Stimulated activated CD4-positive, alpha-beta T cell treated with anti-CD3 and anti-CD28 coated beads, Interleukin-4, amount 100 ng/mL, for 4 hours (primary cell): ENCODE measurements around the gene CAST.
"Not testable (repeated sequence)": the region's sequence is repeated elsewhere in the genome, so short reads cannot be mapped to it uniquely, and the experiment has no call there.

Experiments used
- DNase-seq, 2 experiments: peaks; one replicate each; pipeline ENCODE4 v3.0.0-alpha.2; 2020

CAST gene

GRCh38 chr5:96661855-96662724, at the start of gene CAST:
CAST (plus strand) TSS chr5:96662376; CDS start chr5:96662423, 47 bp downstream.
- peak; percentile 73 to 80 for DNase-seq

- peak; percentile 6 to 12 for DNase-seq
Observed at GRCh38 chr5:96614110-96614691, 48.0 kb upstream of the CAST start.

GRCh38 chr5:96615223-96615622, 47.0 kb upstream of the CAST start:
- no peak for DNase-seq

DNA sequence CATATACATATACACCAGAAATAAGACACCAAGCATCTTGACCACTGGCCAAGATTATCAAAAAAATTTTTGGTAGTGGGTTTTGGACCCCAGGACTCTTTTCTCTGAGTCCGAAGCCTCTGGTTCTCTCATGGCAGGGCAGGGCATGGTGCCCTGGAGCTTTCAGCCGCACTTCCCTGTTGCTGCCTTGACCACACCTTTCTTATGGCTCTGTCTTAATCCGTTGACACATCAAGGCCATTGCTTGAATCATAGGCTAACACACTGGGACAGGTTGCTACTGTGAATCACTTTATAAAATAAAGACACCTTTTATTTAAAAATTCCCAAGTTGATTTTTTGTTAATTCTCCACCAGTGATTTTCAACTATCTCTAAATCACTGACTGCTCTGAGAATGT, 45.4 kb upstream of the CAST start:
- DNase-seq, result no peak

DNA sequence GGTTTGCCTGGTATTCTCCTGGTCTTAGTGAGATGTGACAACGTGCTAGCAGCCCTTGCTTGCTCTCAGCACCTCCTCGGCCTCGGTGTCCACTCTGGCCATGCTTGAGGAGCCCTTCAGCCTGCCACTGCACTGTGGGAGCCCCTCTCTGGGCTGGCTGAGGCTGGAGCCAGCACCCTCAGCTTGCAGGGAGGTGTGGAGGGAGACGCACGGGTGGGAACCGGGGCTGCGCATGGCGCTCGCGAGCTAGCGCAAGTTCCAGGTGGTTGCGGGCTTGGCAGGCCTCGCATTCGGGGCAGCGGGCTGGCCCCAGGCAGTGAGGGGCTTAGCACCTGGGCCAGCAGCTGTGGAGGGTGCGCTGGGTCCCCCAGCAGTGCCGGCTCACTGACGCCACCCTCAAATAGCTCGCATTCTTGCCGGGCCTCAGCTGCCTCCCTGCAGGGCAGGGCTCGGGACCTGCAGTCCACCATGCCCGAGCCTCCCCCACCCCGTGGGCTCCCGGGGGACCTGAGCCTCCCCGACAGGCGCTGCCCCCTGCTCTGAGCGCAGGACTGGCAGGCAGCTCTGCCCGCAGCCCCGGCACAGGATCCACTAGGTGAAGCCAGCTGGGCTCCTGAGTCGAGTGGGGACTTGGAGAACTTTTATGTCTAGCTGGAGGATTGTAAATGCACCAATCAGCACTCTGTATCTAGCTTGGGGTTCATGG, 43.7 kb upstream of the CAST start:
- not testable (repeated sequence) for DNase-seq

DNA sequence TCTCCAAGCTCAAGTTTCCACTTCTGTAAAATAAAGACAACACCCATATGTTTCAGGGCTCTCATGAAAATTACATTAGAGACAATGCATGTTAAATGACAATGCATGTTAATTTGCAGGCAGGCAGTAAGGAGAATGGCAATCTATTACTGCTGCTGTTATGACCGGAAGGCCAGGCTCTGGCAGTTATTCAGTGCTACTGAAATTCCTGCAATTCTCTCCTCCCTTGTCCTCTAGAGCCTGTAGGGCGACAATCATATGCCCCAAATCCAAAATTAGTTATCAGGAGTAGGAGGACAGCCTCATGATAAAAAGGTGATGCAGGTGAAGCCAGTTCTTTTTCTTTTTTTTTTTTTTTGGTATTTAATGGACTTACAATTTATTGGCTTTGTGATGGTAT, 42.2 kb upstream of the CAST start:
- DNase-seq, result no peak

DNA sequence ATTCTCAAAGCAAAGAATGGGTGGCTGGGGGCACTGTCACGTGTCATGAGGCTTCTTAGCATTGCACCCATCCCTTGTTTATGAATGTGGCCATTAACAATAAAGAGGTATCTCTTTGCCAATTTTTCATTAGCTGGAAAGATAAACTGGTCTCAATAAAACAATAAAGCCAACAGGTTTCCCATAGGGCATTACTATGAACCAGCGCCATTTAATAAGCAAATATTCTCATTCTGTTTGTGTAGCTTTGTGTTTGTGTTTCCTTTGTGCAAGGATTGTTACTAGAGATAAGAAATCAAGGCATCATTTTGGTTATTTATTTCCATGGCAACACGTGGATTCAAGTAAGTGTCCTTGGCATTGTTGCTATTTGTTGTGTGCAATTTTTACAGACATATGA, 37.6 kb upstream of the CAST start:
- DNase-seq, result no peak

GRCh38 chr5:96625365-96625764, 36.8 kb upstream of the CAST start:
- DNase-seq, result no peak

- DNase-seq, result no peak
Observed at GRCh38 chr5:96626956-96627355, 35.2 kb upstream of the CAST start.

- no peak for DNase-seq
Observed at GRCh38 chr5:96627792-96628398, 34.3 kb upstream of the CAST start.

DNA sequence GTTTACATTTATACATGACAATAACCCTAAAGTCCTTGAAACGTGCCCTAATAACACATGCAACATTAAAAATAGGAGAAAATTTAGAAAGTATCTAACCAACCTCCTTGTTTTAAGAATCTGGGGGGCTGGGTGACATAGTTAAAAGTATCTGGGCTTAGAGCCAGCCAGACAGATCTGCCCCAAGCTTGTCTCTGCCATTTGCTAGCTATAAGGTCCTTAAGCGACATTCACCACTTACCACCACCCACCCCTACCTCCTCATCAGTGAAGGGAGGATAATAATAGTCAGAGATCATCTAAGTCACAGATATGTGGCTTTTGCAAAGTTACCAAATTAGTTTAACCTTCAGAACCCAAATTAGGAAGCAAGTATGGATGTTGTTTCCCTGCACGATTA, 33.8 kb upstream of the CAST start:
- DNase-seq, result no peak

DNA sequence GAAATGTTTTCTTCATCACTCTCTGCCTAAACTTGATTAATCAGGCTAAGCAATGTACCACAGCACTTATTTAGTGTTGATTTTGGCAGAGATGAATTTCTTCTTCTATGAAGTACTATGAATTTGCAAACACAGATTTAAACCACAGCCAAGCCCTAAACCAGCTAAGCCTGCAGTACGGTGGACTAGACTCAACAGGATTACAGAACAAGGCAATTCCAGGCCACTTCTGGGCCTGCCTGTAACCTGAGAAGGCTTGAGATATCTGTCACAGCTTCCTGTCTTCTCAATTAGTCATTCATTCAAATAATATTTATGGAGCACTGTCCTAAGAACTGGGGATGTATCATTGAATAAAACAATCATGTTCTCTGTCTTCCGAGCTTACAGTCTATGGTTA, 32.4 kb upstream of the CAST start:
- no peak for DNase-seq

DNA sequence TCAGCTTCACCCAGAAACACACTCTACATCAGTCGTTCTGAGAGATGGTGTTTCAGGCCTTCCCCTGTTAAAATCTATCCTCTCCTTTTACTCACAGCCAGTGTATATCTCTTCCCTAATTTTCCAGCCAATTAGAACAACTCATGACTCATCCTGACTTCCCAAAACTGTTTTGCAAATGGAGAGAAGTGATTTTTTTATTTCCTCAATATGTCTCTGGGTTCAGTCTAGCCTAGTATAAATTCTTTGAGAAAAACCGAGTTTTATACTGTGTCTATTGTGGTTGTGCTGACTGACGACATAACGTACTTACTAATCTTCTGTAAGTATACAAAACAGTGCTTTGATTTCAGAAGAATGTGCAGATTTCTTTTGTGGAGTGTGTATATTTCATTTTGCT, 28.4 kb upstream of the CAST start:
- DNase-seq, result no peak

DNA sequence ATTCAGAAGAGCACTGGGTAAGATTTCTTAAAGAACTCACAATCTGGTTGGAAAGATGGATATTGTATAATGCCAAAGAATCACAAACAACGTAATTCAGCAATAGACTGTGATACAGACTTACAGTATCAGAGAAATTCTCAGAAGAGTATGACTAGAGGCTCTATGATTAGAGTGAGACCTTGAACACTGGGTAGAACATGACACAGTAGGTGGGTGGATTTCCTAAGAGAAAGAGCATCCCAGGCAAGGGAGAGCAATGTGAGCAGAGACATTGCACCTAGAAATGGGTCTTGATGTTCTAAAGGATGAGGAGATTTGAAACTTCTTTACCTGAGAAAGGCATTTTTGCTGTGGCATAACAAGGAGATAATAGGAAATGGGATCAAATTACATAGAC, 27.3 kb upstream of the CAST start:
- DNase-seq, result no peak

DNA sequence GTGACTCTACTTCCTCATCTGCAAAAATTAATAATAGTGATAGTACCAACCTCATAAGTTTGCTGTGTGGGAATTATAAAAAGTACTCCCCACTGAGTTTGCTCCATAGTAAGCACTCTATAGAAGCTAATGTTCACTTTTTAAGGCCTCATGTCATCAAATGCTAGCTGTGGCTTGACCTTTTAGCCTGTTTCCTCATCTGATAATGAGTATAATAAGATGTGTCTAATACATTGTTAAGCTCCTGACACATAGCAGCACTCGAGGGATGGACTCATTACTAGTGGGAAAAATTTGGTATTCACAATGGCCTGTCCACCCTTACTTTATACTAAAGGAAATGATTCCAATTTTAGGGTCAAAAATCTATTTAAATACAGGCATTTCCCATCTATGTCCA, 26.1 kb upstream of the CAST start:
- DNase-seq, result no peak

DNA sequence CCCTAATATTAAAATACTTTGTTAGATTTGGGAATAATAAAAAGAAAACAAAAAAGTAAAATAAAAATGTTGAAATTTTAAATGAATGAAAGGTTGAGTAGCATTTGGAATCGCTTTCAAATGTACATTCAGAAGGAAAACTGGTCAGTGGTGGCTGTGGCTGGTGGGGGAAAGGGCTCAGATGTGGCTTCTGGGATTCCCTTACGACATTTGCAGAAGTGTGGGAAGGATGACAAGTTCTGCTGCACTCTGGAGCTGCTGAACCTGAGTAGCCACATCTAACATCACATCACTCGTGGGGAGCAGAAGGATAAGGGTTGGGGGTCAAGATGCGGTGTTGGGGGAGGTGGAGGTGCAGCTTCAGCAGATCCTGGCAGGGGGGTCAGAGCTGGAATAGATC, 25.6 kb upstream of the CAST start:
- DNase-seq, result no peak

GRCh38 chr5:96637196-96637595, 25.0 kb upstream of the CAST start:
- DNase-seq, result no peak

DNA sequence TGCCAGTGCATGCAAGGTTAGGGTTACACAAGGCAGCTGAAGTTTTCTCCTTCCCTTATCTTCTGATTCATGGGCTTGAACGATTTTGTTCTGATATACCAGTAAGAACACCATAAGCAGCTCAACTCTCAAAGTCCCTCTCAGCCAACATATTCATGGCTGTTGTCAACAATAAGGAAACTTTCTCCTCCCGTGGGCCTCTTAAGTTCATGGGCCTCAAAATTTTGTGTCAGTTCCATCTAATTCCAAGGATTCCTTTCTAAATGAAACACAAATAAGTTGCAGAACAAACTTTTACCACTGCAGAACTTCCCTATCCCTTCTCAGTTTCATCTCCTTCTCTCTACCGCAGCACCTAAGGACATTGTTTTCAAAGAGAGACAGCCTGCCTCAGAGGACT, 23.6 kb upstream of the CAST start:
- no peak for DNase-seq

- no peak for DNase-seq
Observed at GRCh38 chr5:96640696-96641095, 21.5 kb upstream of the CAST start.

- DNase-seq, result no peak
Observed at GRCh38 chr5:96641368-96642280, 20.6 kb upstream of the CAST start.

DNA sequence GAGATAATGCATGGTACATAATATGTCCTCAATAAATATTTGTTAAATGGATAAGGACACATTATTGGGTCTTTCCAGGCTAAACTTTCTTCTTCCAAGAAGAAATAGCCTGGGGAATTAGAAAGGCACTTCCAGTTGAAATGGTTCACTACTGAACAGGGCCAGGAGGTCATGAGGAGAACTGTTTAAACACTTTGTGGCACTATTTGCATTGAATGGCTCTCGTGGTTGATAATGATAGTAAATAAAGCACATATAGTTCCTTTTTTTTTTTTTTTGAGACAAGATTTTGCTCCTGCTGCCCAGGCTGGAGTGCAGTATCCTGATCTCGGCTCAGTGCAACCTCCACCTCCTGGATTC, 19.9 kb upstream of the CAST start:
- no peak for DNase-seq

DNA sequence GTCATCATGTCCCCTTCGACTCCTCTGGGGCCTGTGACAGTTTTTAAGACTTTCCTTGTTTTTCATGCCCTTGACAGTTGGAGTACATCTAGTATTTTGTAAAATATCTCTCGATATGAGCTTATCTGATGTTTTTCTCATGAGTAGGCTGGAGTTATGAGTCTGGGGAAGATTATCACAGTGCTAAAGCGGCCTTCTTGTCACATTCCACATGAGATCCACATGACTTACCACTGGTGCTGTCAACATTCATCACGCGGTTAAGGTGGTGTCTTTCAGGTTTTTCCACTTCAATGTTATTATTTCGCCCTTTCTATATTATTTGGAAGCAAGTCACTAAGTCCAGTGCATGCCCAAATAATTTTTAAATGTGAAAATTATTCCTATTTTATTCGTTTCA, 17.1 kb upstream of the CAST start:
- no peak for DNase-seq

- no peak for DNase-seq
Observed at GRCh38 chr5:96648023-96648422, 14.2 kb upstream of the CAST start.
